GM23338 (cell line): ENCODE results near the gene NCOR2. TPM values are rescaled to one million over a fixed set of nuclear protein-coding genes. Genes with fewer than 3 reads are reported as not detected.
A peak's percentile ranks its signal among the peaks of the same experiment; 100 is the strongest.

Source experiments
- ATAC-seq: fragments of 200-7000 bp; cut with Tn5 transposase; 3 replicates; pipeline ENCODE4 v1.9.1; 2020
- DNase-seq: peaks from one replicate; pipeline ENCODE4 v3.0.0-alpha.2; 2015; ENCODE audit warnings: low spot score
- H2AFZ ChIP-seq: fragments of 200-600 bp; sonication (generic); 2 replicates; pipeline ENCODE4 v1.8.0; 2016; ENCODE audit warnings: antibody characterized with exemption, mild to moderate bottlenecking, moderate library complexity
- H3F3A ChIP-seq: fragments of 200-600 bp; sonication (generic); replicated peaks from 2 replicates; pipeline ENCODE4 v1.8.0; 2017; ENCODE audit warnings: antibody characterized with exemption, mixed run types, low read depth
- H3K27ac ChIP-seq: fragments of 200-600 bp; sonication (generic); 2 replicates; pipeline ENCODE4 v1.6.1; 2016; ENCODE audit warnings: low read depth
- H3K27me3 ChIP-seq: fragments of 200-600 bp; sonication (generic); 2 replicates; pipeline ENCODE4 v1.8.0; 2016; ENCODE audit warnings: mild to moderate bottlenecking, mixed run types, moderate library complexity; ENCODE audit not compliant: insufficient read depth
- H3K36me3 ChIP-seq: fragments of 200-600 bp; sonication (generic); 2 replicates; pipeline ENCODE4 v1.8.0; 2016; ENCODE audit warnings: mild to moderate bottlenecking; ENCODE audit not compliant: insufficient read depth
- H3K4me1 ChIP-seq: fragments of 200-600 bp; sonication (generic); 2 replicates; pipeline ENCODE4 v1.8.0; 2016; ENCODE audit warnings: mild to moderate bottlenecking, moderate library complexity; ENCODE audit not compliant: insufficient read depth
- H3K4me2 ChIP-seq: fragments of 200-600 bp; sonication (generic); 2 replicates; pipeline ENCODE4 v1.7.1; 2017; ENCODE audit warnings: mixed run types
- H3K4me3 ChIP-seq: fragments of 200-600 bp; sonication (generic); 2 replicates; pipeline ENCODE4 v1.6.1; 2016; ENCODE audit warnings: mixed run types
- H3K79me2 ChIP-seq: fragments of 200-600 bp; sonication (generic); replicated peaks from 2 replicates; pipeline ENCODE4 v1.8.0; 2017; ENCODE audit warnings: mild to moderate bottlenecking; ENCODE audit not compliant: insufficient read depth
- H3K9me2 ChIP-seq: fragments of 200-600 bp; sonication (generic); 2 replicates; pipeline ENCODE4 v1.8.0; 2017; ENCODE audit not compliant: insufficient read depth
- H4K20me1 ChIP-seq: fragments of 200-600 bp; sonication (generic); replicated peaks from 2 replicates; pipeline ENCODE4 v1.8.0; 2017; ENCODE audit warnings: mild to moderate bottlenecking; ENCODE audit not compliant: insufficient read depth
- H3K27ac Mint-ChIP-seq: 2 replicates; pipeline ENCODE4 v1.8.0; 2020; ENCODE audit warnings: inconsistent platforms, mild to moderate bottlenecking, moderate library complexity, mixed read lengths
- H3K27me3 Mint-ChIP-seq: 3 replicates; pipeline ENCODE4 v1.8.0; 2022; ENCODE audit warnings: low read depth, mild to moderate bottlenecking, moderate library complexity, mixed read lengths, inconsistent platforms; ENCODE audit not compliant: insufficient read depth, poor library complexity
- H3K36me3 Mint-ChIP-seq: 3 replicates; pipeline ENCODE4 v1.8.0; 2021; ENCODE audit warnings: low read depth, mild to moderate bottlenecking, inconsistent platforms, moderate library complexity, mixed read lengths
- H3K4me1 Mint-ChIP-seq: 3 replicates; pipeline ENCODE4 v1.8.0; 2020; ENCODE audit warnings: mild to moderate bottlenecking, inconsistent platforms, mixed read lengths
- H3K4me3 Mint-ChIP-seq: 3 replicates; pipeline ENCODE4 v1.8.0; 2021; ENCODE audit warnings: moderate library complexity, mild to moderate bottlenecking, inconsistent platforms, mixed read lengths
- H3K9me3 Mint-ChIP-seq: 3 replicates; pipeline ENCODE4 v1.8.0; 2020; ENCODE audit warnings: moderate library complexity, mild to moderate bottlenecking, inconsistent platforms, mixed read lengths
- CREB1 ChIP-seq: fragments of 250-450 bp; sonication (Bioruptor Pico); IDR thresholded peaks from 2 replicates; pipeline ENCODE4 v1.5.0; 2020; ENCODE audit warnings: low read depth, mild to moderate bottlenecking, moderate library complexity
- EZH2 ChIP-seq: fragments of 200-600 bp; sonication (generic); IDR thresholded peaks from one replicate; pipeline ENCODE4 v1.8.0; 2017; ENCODE audit warnings: antibody characterized with exemption, mild to moderate bottlenecking, low read depth; ENCODE audit not compliant: unreplicated experiment
- EZH2phosphoT487 ChIP-seq: fragments of 200-600 bp; sonication (generic); IDR thresholded peaks from one replicate; pipeline ENCODE4 v1.8.1; 2018; ENCODE audit warnings: antibody characterized with exemption; ENCODE audit not compliant: unreplicated experiment
- JUNB ChIP-seq: IDR thresholded peaks from one replicate; pipeline ENCODE4 v1.6.1; 2016; ENCODE audit warnings: antibody characterized with exemption; ENCODE audit not compliant: unreplicated experiment
- NANOG ChIP-seq: IDR thresholded peaks from 2 replicates; pipeline ENCODE4 v1.6.1; 2016; ENCODE audit warnings: antibody characterized with exemption, borderline replicate concordance
- POLR2AphosphoS5 ChIP-seq: IDR thresholded peaks from 2 replicates; pipeline ENCODE4 v1.6.1; 2016; ENCODE audit warnings: antibody characterized with exemption, low read depth
- STAT1 ChIP-seq: IDR thresholded peaks from one replicate; pipeline ENCODE4 v1.6.1; 2016; ENCODE audit warnings: antibody characterized with exemption; ENCODE audit not compliant: unreplicated experiment
- ZNF114 ChIP-seq: fragments of 250-450 bp; sonication (Bioruptor Pico); IDR thresholded peaks from 2 replicates; pipeline ENCODE4 v1.5.0; 2020; ENCODE audit warnings: mild to moderate bottlenecking, moderate library complexity
- ZNF331 ChIP-seq: fragments of 250-450 bp; sonication (Bioruptor Pico); IDR thresholded peaks from 2 replicates; pipeline ENCODE4 v1.5.0; 2020; ENCODE audit warnings: low read depth, mild to moderate bottlenecking, moderate library complexity
- polyA plus RNA-seq: library from polyadenylated mRNA; unstranded; fragments of >200 nt; fragmentation: Nextera tagmentation; extraction: Ambion mirVana; gene quantifications from 2 replicates; pipeline ENCODE4 v1.2.1, GENCODE V29; 2016
- total RNA-seq: library from RNA; depleted of rRNA; stranded (reverse); fragments of >200 nt; shearing (Covaris generic); gene quantifications from 2 replicates; pipeline ENCODE4 v1.2.3, GENCODE V29; 2014
- TF ChIP-seq, protein P1 (sequence below): fragments of 250-450 bp; sonication (Bioruptor Pico); IDR thresholded peaks from 2 replicates; pipeline ENCODE4 v1.5.0; 2020; ENCODE audit warnings: mild to moderate bottlenecking, moderate library complexity
- TF ChIP-seq, protein P2 (sequence below), 2 experiments: fragments of 200-600 bp in 1 of 2; sonication (generic) in 1 of 2; conservative IDR thresholded peaks; 2 replicates each; pipeline versions ENCODE4 v1.5.1 to v1.6.1; 2016 to 2017; ENCODE audit warnings: antibody characterized with exemption in 2 of 2, low read depth in 2 of 2, mild to moderate bottlenecking in 2 of 2, moderate library complexity in 1 of 2
- TF ChIP-seq, protein P3 (sequence below): IDR thresholded peaks from 2 replicates; pipeline ENCODE4 v1.6.1; 2016; ENCODE audit warnings: antibody characterized with exemption
- TF ChIP-seq, protein P4 (sequence below): IDR thresholded peaks from one replicate; pipeline ENCODE4 v1.6.1; 2018; ENCODE audit warnings: antibody characterized with exemption; ENCODE audit not compliant: unreplicated experiment

NCOR2 gene
- total and polyA plus RNA-seq, 2 experiments from 2014 or later, result 69.6 to 190 TPM

DNA sequence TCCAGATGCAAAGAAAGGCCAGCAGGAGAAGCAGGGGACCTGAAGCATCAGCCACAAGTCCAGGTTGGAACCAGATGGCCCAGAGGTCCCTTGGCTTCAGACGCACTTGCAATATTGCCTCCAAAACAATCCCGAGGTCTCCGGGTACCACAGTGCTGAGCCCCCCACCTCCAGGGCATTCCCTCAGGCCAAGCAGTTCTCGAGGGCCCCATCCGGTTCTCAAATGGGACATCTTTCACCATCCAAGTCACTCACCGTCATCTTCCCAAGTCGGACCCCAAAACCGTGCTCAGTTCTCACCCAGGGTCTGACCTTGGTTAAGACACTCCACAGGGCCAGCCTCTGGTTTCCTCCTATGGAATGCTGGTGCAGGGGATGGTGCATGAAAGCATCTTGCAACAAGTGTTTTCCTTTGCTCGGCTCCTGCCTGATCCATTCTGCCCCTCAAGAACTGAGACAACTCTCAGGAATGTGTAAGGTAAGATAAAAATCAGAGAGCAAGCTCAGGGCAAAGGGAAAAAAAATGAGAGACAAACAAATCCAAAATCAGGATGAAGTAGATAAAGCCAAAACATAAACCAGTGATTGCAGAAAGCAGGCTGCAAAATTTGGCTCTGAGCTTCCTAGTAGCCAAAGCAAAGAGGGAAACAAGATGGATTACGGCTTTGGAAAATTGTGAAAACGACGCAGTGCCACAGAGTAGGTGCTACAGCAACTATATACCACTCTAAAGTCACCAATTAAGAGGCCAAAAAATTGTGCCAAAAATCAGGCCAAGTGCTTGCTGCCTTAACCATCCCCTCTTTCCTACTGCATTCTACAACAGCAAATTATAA is 8.0 kb downstream of the NCOR2 start:
- peaks cover 67% of the 10 kb centered on the region for H3K4me1 Mint-ChIP-seq
- peaks cover 76% of the 10 kb centered on the region for H4K20me1 ChIP-seq
- no peaks in the 10 kb centered on the region for H3K9me3 Mint-ChIP-seq
- no peak overlapping the region; the same call in 2 of the 3 replicates for H3K4me3 Mint-ChIP-seq
- H3K36me3 Mint-ChIP-seq, result peaks cover 6% of the 10 kb centered on the region
- ATAC-seq (no peak), DNase-seq (no peak)
- peaks cover 49% of the 10 kb centered on the region for H3K4me1 ChIP-seq
- H3K27me3 ChIP-seq, result no peaks in the 10 kb centered on the region
- H2AFZ ChIP-seq, result no peak overlapping the region
- TF ChIP-seq, protein P1, sequence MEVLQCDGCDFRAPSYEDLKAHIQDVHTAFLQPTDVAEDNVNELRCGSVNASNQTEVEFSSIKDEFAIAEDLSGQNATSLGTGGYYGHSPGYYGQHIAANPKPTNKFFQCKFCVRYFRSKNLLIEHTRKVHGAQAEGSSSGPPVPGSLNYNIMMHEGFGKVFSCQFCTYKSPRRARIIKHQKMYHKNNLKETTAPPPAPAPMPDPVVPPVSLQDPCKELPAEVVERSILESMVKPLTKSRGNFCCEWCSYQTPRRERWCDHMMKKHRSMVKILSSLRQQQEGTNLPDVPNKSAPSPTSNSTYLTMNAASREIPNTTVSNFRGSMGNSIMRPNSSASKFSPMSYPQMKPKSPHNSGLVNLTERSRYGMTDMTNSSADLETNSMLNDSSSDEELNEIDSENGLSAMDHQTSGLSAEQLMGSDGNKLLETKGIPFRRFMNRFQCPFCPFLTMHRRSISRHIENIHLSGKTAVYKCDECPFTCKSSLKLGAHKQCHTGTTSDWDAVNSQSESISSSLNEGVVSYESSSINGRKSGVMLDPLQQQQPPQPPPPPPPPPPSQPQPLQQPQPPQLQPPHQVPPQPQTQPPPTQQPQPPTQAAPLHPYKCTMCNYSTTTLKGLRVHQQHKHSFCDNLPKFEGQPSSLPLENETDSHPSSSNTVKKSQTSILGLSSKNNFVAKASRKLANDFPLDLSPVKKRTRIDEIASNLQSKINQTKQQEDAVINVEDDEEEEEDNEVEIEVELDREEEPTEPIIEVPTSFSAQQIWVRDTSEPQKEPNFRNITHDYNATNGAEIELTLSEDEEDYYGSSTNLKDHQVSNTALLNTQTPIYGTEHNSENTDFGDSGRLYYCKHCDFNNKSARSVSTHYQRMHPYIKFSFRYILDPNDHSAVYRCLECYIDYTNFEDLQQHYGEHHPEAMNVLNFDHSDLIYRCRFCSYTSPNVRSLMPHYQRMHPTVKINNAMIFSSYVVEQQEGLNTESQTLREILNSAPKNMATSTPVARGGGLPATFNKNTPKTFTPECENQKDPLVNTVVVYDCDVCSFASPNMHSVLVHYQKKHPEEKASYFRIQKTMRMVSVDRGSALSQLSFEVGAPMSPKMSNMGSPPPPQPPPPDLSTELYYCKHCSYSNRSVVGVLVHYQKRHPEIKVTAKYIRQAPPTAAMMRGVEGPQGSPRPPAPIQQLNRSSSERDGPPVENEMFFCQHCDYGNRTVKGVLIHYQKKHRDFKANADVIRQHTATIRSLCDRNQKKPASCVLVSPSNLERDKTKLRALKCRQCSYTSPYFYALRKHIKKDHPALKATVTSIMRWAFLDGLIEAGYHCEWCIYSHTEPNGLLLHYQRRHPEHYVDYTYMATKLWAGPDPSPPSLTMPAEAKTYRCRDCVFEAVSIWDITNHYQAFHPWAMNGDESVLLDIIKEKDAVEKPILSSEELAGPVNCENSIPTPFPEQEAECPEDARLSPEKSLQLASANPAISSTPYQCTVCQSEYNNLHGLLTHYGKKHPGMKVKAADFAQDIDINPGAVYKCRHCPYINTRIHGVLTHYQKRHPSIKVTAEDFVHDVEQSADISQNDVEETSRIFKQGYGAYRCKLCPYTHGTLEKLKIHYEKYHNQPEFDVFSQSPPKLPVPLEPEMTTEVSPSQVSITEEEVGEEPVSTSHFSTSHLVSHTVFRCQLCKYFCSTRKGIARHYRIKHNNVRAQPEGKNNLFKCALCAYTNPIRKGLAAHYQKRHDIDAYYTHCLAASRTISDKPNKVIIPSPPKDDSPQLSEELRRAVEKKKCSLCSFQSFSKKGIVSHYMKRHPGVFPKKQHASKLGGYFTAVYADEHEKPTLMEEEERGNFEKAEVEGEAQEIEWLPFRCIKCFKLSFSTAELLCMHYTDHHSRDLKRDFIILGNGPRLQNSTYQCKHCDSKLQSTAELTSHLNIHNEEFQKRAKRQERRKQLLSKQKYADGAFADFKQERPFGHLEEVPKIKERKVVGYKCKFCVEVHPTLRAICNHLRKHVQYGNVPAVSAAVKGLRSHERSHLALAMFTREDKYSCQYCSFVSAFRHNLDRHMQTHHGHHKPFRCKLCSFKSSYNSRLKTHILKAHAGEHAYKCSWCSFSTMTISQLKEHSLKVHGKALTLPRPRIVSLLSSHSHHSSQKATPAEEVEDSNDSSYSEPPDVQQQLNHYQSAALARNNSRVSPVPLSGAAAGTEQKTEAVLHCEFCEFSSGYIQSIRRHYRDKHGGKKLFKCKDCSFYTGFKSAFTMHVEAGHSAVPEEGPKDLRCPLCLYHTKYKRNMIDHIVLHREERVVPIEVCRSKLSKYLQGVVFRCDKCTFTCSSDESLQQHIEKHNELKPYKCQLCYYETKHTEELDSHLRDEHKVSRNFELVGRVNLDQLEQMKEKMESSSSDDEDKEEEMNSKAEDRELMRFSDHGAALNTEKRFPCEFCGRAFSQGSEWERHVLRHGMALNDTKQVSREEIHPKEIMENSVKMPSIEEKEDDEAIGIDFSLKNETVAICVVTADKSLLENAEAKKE (CRISPR knock-in tag), result no peak
- no peak for TF ChIP-seq ZNF331 (CRISPR knock-in tag)
- TF ChIP-seq EZH2, result no peak
- TF ChIP-seq STAT1, result no peak
- TF ChIP-seq CREB1 (CRISPR knock-in tag), result no peak
- no peak for TF ChIP-seq EZH2phosphoT487
- TF ChIP-seq, protein P2, sequence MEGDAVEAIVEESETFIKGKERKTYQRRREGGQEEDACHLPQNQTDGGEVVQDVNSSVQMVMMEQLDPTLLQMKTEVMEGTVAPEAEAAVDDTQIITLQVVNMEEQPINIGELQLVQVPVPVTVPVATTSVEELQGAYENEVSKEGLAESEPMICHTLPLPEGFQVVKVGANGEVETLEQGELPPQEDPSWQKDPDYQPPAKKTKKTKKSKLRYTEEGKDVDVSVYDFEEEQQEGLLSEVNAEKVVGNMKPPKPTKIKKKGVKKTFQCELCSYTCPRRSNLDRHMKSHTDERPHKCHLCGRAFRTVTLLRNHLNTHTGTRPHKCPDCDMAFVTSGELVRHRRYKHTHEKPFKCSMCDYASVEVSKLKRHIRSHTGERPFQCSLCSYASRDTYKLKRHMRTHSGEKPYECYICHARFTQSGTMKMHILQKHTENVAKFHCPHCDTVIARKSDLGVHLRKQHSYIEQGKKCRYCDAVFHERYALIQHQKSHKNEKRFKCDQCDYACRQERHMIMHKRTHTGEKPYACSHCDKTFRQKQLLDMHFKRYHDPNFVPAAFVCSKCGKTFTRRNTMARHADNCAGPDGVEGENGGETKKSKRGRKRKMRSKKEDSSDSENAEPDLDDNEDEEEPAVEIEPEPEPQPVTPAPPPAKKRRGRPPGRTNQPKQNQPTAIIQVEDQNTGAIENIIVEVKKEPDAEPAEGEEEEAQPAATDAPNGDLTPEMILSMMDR (conservative IDR thresholded peaks at IDR 0.05; ENCODE audit: low read depth in 2 of 2), result no peak
- TF ChIP-seq NANOG, result no peak
- TF ChIP-seq, protein P3, sequence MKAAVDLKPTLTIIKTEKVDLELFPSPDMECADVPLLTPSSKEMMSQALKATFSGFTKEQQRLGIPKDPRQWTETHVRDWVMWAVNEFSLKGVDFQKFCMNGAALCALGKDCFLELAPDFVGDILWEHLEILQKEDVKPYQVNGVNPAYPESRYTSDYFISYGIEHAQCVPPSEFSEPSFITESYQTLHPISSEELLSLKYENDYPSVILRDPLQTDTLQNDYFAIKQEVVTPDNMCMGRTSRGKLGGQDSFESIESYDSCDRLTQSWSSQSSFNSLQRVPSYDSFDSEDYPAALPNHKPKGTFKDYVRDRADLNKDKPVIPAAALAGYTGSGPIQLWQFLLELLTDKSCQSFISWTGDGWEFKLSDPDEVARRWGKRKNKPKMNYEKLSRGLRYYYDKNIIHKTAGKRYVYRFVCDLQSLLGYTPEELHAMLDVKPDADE, result no peak
- TF ChIP-seq POLR2AphosphoS5, result no peak
- no peak for TF ChIP-seq ZNF114 (CRISPR knock-in tag)
- TF ChIP-seq JUNB, result no peak
- TF ChIP-seq, protein P4, sequence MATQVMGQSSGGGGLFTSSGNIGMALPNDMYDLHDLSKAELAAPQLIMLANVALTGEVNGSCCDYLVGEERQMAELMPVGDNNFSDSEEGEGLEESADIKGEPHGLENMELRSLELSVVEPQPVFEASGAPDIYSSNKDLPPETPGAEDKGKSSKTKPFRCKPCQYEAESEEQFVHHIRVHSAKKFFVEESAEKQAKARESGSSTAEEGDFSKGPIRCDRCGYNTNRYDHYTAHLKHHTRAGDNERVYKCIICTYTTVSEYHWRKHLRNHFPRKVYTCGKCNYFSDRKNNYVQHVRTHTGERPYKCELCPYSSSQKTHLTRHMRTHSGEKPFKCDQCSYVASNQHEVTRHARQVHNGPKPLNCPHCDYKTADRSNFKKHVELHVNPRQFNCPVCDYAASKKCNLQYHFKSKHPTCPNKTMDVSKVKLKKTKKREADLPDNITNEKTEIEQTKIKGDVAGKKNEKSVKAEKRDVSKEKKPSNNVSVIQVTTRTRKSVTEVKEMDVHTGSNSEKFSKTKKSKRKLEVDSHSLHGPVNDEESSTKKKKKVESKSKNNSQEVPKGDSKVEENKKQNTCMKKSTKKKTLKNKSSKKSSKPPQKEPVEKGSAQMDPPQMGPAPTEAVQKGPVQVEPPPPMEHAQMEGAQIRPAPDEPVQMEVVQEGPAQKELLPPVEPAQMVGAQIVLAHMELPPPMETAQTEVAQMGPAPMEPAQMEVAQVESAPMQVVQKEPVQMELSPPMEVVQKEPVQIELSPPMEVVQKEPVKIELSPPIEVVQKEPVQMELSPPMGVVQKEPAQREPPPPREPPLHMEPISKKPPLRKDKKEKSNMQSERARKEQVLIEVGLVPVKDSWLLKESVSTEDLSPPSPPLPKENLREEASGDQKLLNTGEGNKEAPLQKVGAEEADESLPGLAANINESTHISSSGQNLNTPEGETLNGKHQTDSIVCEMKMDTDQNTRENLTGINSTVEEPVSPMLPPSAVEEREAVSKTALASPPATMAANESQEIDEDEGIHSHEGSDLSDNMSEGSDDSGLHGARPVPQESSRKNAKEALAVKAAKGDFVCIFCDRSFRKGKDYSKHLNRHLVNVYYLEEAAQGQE, result no peak
- peaks cover 99% of the 10 kb centered on the region for H3K79me2 ChIP-seq
- peaks cover 6% of the 10 kb centered on the region for H3K27me3 Mint-ChIP-seq
- 0 out of 2 replicates have a peak overlapping the region, but pooled peaks have one; percentile 68 for H3K4me2 ChIP-seq
- peak overlapping the region; percentile 38; the same call in 1 of the 2 replicates for H3K4me3 ChIP-seq
- no peaks in the 10 kb centered on the region for H3K36me3 ChIP-seq
- H3K27ac Mint-ChIP-seq, result peak overlapping the region; percentile 61; the same call in 1 of the 2 replicates
- H3K27ac ChIP-seq, result 0 out of 2 replicates have a peak overlapping the region, but pooled peaks have one; percentile 32
- H3K9me2 ChIP-seq, result no peaks in the 10 kb centered on the region
- H3F3A ChIP-seq, result peaks cover 10% of the 10 kb centered on the region; the same call in 1 of the 2 replicates
